Raji (cell line): ENCODE data around the gene ABITRAM.
A peak's percentile ranks its signal among the peaks of the same experiment; 100 is the strongest.

Source experiments
- POLR2A ChIP-seq: IDR thresholded peaks from 2 replicates; pipeline ENCODE4 v1.6.1; 2011; ENCODE audit warnings: low read depth, low read length, control low read depth; ENCODE audit not compliant: insufficient read depth

The ABITRAM gene

DNA sequence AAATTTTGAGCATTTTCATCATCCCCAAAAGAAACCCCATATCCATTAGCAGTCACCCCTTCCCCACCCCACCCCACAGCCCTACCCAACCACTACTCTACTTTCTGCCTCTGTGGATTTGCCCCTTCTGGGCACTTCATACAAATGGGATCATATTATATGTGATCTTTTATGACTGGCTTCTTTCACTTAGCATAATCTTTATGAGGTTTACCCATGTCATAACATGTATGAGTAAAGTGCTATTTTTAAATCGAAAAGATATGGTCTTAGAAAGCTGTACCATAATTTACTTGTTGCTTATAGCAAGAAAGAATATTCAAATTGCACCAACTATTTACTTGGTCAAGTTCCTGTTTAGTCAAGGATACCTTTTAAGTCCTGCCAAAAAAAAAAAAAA lies 13.0 kb upstream of the ABITRAM start:
- no peak for TF ChIP-seq POLR2A

DNA sequence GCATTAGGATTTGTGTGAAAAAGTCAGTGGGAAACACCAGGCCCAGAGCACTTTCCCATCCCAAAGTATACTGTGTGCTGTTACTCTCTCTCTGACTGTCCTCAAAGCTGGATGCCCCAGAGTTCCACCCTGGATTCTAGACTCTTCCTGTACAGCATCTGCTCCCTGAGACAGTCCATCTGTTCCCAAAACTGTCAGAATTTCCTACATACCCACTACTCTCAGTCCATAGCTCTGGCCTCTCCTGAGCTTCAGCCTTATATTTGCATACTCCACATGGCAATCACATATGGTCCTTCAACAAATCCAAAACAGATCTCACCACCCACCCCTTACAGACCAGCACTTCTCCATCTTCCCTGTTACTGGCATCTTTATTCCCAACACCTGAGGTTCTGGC lies 9.7 kb upstream of the ABITRAM start:
- no peak for TF ChIP-seq POLR2A

DNA sequence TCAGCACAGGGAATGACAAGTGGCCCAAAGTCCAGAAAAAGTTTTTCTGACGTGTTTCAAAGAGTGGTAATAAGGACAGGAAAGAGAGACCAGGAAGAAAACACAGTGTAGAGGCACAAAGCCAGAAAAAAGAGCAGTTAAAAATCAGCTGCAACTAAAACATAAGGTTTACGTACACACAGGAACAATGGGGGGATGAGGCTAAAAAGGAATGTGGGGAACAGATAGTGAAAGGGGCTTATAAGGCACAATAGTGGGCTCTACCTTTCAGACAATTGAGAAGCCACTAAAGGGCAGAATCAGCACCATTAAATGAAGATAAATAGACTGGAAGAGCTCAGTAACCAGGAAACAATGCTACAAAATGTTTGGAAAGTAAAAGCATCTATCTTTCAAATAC lies 5.8 kb upstream of the ABITRAM start:
- no peak for TF ChIP-seq POLR2A

DNA sequence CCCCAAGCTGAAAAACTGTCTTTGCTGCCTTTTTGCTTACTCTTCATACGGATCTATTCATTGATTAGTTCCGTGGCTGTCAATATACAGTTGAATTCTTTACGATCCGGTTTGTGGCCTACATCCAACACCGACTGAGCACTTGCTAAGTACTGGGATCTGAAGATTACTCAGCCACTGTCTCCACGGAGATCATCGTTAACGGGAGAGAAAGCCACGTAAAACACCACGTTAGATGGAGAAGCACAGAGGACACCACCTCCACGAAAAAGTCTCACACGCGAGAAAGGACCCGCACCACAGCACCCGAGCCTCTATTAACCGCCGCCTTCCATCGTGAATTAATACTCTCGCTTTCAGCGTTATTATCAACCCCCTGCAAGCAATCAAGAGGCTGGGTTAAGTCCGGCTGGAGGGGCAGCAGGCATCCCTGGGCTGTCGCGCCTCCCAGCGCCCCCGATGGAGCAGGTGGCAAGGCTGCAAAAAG lies 926 bp upstream of the ABITRAM start:
- TF ChIP-seq POLR2A, result no peak

DNA sequence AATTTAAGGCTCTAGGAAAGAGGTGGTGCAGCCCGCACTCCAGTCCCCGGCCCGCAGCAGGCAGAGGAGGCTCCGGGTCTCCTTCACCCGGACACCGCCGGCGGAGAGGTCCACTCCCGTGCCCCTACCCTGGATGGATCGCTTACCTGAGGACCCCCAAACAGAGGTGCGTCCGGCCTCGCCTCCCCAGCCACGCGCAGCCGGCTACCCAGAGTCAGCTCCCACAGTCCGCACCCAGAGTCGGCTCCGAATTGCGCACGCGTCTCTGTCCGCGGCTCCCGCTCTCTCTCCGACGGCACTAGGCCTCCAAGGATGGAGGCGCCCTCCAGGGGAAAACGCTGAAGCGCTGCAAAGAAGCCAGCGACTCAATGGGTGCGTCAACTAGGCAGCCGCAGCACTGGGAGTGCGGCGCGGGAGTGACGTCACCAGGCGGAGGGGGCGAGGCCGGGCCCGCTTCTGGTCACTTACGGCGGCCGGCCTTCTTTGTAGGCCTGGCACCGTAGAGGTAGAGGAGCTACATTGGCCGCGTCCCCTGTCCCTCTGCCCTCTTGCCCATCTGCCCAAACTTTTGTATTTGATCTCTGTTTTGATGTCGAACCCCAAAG lies 380 bp upstream of the ABITRAM start, which contains the start of gene ELP1:
ELP1 (minus strand) TSS at position 407 of the 605 bp plus-strand sequence. CDS start 2,978 bp downstream, outside the sequence.
- peak; percentile 75 for TF ChIP-seq POLR2A

DNA sequence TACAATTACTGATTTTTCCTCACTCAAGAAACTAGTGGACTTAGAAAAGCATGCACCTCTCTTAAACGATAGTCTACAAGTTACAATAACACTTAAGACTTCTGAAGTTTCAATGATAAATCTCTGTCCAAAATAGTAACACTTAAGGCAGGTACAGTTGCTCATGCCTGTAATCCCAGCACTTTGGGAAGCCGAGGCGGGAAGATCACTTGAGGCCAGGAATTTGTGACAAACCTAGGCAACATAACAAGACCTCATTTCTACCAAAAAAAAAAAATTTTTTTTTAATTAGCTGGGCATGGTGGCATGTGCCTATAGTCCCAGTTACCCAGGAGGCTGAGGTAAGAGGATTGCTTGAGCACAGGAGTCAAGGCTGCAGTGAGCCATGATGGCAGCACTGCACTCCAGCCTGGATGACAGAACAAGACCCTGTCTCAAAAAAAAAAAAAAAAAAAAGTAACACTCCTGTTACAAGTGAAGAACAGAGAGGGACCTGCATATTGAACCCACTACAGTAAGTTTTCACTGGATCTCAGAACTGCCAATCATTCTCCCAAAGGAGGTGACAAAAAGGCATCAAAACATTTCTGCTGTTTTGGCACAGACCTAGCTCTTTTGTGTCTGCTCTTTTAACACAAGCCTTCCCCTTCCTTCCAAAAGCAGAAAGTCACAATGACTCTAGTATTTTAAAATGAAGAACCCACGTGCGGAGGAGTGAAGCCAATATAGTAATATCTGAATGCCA lies 3.5 kb downstream of the ABITRAM start:
- TF ChIP-seq POLR2A, result no peak

DNA sequence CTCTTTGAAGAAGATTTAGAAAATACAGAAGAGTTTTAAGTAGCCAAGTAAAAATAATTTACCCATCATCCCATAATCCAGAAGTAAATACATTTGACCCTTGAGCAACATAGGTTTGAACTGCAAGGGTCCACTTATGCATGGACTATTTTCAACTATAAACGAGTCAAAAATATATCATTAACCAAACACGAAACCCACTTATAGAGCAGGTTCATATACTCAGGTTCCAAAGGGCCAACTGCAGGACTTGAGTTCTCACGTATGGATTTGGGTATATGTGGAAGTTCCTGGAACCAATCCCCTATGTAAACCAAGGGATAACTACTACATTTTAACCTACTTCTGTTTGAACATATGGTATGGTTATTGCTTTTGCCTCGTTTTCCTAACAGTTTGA lies 5.8 kb downstream of the ABITRAM start:
- TF ChIP-seq POLR2A, result no peak

DNA sequence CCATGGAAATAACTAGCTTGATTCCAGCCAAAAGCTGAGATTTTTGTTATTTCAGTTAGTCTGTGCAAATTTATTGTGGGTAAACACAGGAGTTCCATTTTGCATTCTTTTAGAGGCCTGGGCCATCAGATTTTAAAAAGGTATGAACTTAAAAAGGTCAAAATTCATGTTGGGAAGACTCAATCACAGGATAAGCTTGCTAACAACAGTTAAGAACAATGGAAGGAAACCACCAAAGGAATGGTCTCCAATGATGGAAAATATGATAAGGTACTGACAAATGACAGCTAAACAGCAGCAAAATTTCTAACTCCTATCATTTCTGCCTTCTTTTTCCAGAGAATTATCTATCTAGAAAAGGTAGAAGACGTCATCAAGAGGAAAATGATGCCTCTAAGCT lies 16.0 kb downstream of the ABITRAM start:
- TF ChIP-seq POLR2A, result no peak

DNA sequence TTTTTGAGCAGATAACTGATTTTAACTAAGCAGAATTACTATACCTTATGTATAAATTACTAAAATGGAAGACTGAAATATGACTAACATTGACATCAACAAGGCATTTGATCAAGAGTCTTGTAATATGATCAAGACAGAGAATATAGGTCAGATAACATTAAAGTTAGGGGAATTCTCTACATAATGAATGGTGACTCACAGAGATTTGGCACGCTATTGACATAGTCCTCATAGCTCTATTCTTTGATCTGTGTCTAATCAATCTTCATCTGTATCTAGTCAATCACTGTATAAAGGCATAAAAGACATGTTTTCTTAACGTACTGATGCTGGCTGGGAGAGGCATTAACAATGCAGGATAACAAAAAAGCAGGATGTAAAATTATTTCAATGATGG lies 17.4 kb downstream of the ABITRAM start:
- TF ChIP-seq POLR2A, result no peak

DNA sequence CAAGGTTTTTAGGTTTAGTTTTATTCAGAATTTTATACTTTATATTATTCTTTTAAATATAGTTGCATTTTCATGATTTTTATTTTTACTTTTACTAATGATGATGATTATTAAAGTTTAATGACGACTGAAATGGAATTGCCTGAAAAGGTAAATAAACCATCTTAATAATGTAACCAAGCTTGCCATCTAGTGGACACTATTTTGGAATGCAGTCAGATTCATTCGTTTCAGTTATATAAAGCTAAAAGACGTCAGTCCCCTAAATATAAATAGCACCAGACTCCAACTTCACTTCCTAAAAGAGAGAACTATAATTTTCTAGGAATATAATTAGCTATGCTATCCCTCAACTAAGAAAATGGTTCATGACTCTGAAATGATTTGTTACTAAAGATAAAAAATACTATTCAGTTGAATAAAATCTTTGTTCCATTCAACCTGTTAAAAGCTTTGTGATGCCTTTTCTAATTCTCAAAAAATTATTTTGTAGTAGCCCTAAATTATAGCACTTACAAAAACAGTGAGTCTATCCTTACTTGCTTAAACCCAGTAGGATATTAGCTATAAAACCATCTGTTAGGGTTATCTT lies 19.9 kb downstream of the ABITRAM start:
- TF ChIP-seq POLR2A, result no peak

DNA sequence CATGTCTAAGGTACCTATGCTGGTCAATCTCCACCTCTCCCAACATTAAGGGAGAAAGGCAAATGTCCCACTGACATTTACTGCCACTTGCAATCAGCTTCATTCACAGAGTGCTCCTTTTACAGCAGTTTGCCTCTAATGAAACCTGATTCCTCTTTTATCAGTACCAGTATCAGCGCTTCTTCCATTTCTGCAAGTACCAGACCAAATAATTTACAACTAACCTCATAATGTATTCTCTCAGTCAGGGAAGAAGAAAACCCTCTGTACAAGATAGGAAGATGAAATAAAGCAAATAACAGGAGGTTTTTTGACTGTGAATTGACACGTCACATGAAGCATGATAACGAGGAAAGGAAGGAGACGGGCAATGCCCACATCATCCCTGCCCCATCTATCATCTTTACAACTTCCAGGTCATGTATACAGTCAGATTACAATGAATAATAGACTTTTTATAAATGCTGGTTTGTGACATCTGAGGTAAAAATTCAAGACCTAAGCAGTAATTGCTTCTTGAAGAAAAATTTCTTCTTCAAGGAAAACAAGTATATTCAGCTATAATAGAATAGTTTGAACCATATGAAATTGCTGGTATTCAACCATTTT lies 21.9 kb downstream of the ABITRAM start:
- TF ChIP-seq POLR2A, result no peak

DNA sequence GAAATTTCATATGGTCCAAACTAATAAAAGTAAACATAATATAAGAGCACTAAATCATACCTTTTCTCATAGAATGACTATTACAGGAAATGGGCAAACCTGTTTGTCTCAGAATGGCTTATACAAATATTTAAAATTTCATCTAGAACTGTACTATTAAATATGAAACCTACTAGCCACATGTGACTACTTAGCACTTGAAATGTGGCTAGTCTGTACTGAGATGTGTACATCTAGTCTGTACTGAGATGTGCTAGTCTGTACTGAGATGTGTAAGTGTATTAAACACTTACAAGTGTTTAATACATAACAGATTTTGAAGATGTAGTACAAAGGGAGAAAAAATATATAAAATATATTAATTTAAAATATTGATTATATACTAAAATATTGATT lies 22.4 kb downstream of the ABITRAM start:
- TF ChIP-seq POLR2A, result no peak

DNA sequence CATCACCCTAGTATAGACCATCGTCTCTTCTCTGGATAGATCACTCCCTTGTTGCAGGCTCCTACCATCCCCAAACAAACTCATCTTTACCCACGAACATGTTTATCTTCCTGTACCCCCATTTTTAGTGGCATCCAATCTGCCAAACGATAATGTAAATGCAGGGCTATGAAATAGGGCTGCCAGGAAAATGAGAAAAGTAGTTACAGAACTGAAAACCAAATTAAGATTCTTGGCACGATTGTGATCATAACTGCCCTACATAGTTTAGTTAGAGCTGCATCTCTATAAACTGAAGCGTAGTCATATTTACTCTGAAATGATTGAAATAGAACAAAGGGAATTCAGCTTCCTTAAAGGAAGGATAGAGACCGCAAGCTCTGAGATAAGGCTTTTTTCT lies 26.1 kb downstream of the ABITRAM start:
- TF ChIP-seq POLR2A, result no peak

DNA sequence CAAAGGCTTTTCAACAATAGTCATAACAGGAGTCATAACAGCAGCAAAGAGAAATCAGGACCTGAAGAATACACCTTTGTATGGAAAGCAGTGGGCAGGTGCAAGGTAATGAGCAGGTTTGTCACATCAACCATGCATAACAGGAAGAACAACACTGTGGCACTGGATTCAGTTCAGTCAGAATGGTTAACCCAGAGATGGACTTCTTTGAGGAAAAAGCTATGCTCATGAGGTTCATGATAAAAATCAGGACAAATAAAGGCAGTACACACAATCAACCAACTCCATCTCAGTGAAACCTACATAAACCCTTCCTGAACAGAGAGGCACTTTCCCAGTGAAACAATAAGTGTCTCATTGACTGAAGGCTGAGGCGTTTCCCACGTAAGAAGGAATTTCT lies 27.0 kb downstream of the ABITRAM start:
- no peak for TF ChIP-seq POLR2A

DNA sequence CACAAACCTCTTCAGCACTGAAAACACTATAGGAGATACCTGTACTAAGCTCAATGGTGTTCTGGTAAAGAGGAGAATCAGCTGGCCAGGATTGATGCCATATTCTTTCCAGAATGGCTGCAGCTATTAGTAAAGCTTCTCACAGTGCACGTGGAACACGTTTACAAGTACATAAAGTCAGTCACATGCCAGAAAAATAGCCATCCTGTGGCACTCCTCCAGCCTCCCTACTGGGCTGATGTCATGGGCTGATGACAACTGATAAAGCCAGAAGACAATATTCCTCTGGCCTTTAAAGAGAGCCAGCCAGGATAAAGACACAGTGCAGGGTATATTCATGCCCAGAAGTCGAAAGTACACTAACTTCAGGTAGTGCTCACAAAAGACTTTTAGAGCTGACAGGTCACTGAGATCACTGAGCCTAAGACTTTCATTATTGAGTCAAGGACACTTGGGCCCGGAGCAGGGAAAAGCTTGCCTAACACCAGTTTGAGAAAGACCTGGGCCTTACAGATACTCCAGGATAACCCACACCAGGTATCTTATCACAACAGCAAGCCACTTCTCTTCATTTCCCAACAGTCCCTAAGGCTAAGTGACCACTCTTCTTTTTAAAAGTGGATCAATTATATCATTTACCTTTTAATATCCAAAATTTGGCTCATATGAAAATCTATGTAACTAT lies 29.4 kb downstream of the ABITRAM start:
- no peak for TF ChIP-seq POLR2A

DNA sequence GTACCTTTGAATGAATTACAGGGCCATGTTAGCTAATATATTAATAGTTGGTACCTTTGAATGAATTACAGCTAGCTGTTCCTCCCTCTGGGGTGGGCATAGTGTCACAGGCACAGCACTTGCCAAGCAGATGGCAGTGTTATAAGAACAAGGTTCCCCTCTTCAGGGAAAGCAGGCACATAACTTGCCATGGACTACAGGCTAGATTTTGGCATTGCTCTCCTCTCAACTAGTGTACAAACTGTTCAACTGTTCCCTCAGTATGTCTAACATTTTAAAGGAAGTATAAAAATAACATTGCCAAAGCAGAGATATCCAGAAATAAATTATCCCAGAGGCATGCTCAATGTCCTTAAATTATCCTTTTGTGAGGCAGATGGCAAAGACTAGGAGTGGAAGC lies 33.7 kb downstream of the ABITRAM start:
- TF ChIP-seq POLR2A, result no peak

DNA sequence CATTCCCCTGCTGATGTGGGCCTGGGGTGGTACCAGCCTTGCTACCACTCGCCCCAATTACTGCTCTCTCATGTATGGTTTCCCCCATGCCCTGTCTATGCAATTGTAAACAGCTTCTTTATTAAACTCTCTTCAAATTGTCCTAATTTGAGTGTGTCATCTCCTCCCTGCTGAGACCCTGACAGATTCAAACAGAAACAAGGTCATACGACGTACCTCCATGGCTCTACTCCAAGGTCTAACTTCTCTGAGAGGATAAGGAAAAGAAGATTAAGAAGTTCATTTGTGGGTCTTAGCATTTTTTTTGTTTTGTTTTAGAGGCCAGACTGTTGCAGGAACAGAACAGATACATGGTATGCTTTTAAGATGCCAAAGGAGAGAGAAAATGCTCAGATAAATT lies 38.0 kb downstream of the ABITRAM start:
- TF ChIP-seq POLR2A, result no peak
